B cell (primary cell): Measurements from ENCODE around the gene PTH1R. TPM values are rescaled to one million over a fixed set of nuclear protein-coding genes. Genes with fewer than 3 reads are reported as not detected.

ENCODE experiments used
- ATAC-seq: fragments of 200-7000 bp; cut with Tn5 transposase; one replicate; pipeline ENCODE4 v1.10.0; 2021; ENCODE audit warnings: low read depth, mild to moderate bottlenecking, moderate number of reproducible peaks, moderate library complexity
- CTCF ChIA-PET: fragments of 350-600 bp; sonication (Branson Sonifier 250); formaldehyde crosslinking; loops from one replicate; lab custom pipeline; 2021; ENCODE audit warnings: antibody characterized with exemption, inconsistent platforms; lab: Charles Lee
- POLR2A ChIA-PET: fragments of 350-600 bp; sonication (Branson Sonifier 250); formaldehyde crosslinking; loops from one replicate; lab custom pipeline; 2021; ENCODE audit warnings: antibody characterized with exemption; lab: Charles Lee
- DNase-seq: peaks from one replicate; pipeline ENCODE4 v3.0.0; 2013
- H2AFZ ChIP-seq: 2 replicates; pipeline ENCODE4 v1.6.1; 2012; ENCODE audit warnings: mild to moderate bottlenecking, low read depth, low read length; ENCODE audit not compliant: insufficient read depth, poor library complexity, severe bottlenecking
- H3K27ac ChIP-seq, 2 donors: 1 replicate in 1 of 2; 2 replicates in 1 of 2; pipeline ENCODE4 v1.5.1; 2012 to 2013; ENCODE audit warnings: low read length in 2 of 2, mild to moderate bottlenecking in 2 of 2, moderate library complexity in 1 of 2
- H3K27me3 ChIP-seq, 4 experiments: fragments of 200-600 bp in 1 of 4; sonication (generic) in 1 of 4; replicated peaks in 1 of 4; 1 replicate in 2 of 4; 2 replicates in 2 of 4; pipeline versions ENCODE4 v1.6.1 to v1.7.0; 2013 to 2016; ENCODE audit warnings: low read length in 3 of 4, mild to moderate bottlenecking in 2 of 4, mixed read lengths in 1 of 4, moderate library complexity in 1 of 4; ENCODE audit not compliant: insufficient read depth in 4 of 4, control insufficient read depth in 3 of 4; ENCODE audit errors: control extremely low read depth in 1 of 4
- H3K36me3 ChIP-seq, 2 experiments: replicated peaks in 1 of 2; 1 replicate in 1 of 2; 2 replicates in 1 of 2; pipeline versions ENCODE4 v1.6.1 to v1.7.1; 2013; ENCODE audit warnings: low read length in 1 of 2; ENCODE audit not compliant: insufficient read depth in 2 of 2, control insufficient read depth in 1 of 2; ENCODE audit errors: control extremely low read depth in 1 of 2, extremely low read depth in 1 of 2
- H3K4me1 ChIP-seq, 2 donors: fragments of 200-600 bp in 1 of 2; sonication (generic) in 1 of 2; 1 replicate in 1 of 2; 2 replicates in 1 of 2; pipeline versions ENCODE4 v1.5.1 to v1.6.1; 2013 to 2017; ENCODE audit warnings: low read length in 2 of 2; ENCODE audit not compliant: control insufficient read depth in 2 of 2, insufficient read depth in 2 of 2
- H3K4me2 ChIP-seq: replicated peaks from 2 replicates; pipeline ENCODE3; 2012; ENCODE audit warnings: mild to moderate bottlenecking, low read depth, low read length; ENCODE audit not compliant: poor library complexity, severe bottlenecking
- H3K4me3 ChIP-seq, 5 experiments: fragments of 200-600 bp in 1 of 5; sonication (generic) in 1 of 5; 1 replicate in 3 of 5; 2 replicates in 2 of 5; pipeline versions ENCODE4 v1.5.1 to v1.7.0; 2011 to 2016; ENCODE audit warnings: low read length in 4 of 5, mild to moderate bottlenecking in 4 of 5, low read depth in 2 of 5, control low read depth in 1 of 5, moderate library complexity in 1 of 5; ENCODE audit not compliant: insufficient read depth in 1 of 5; ENCODE audit errors: control extremely low read depth in 1 of 5, extremely low read depth in 1 of 5
- H3K79me2 ChIP-seq: fragments of 200-600 bp; sonication (generic); one replicate; pipeline ENCODE4 v1.6.0; 2016; ENCODE audit warnings: low read length; ENCODE audit not compliant: control insufficient read depth, insufficient read depth
- H3K9ac ChIP-seq: fragments of 200-600 bp; sonication (generic); 2 replicates; pipeline ENCODE4 v1.6.1; 2017; ENCODE audit warnings: mild to moderate bottlenecking, low read length, moderate library complexity
- H3K9me3 ChIP-seq, 3 donors: one replicate each; pipeline versions ENCODE4 v1.6.1 to v1.7.1; 2013; ENCODE audit warnings: low read length in 2 of 3; ENCODE audit not compliant: control insufficient read depth in 2 of 3, insufficient read depth in 1 of 3; ENCODE audit errors: control extremely low read depth in 1 of 3
- H4K20me1 ChIP-seq: 2 replicates; pipeline ENCODE4 v1.6.0; 2012; ENCODE audit warnings: mild to moderate bottlenecking, low read length; ENCODE audit not compliant: insufficient read depth, control insufficient read depth, poor library complexity, severe bottlenecking
- H3K27ac Mint-ChIP-seq: one replicate; pipeline ENCODE4 v1.8.0; 2021; ENCODE audit warnings: mixed read lengths
- H3K27me3 Mint-ChIP-seq: one replicate; pipeline ENCODE4 v1.8.0; 2021; ENCODE audit warnings: mixed read lengths
- H3K4me1 Mint-ChIP-seq: one replicate; pipeline ENCODE4 v1.8.0; 2021; ENCODE audit warnings: mixed read lengths
- H3K4me3 Mint-ChIP-seq: one replicate; pipeline ENCODE4 v1.8.0; 2021; ENCODE audit warnings: mixed read lengths
- H3K9me3 Mint-ChIP-seq: one replicate; pipeline ENCODE4 v1.8.0; 2022; ENCODE audit warnings: mixed read lengths; ENCODE audit not compliant: insufficient read depth
- EZH2 ChIP-seq: IDR thresholded peaks from 2 replicates; pipeline ENCODE4 v1.6.1; 2012; ENCODE audit warnings: borderline replicate concordance, low read depth, mild to moderate bottlenecking, moderate library complexity, low read length; ENCODE audit not compliant: insufficient read depth, poor library complexity, severe bottlenecking
- WGBS: methylation state at CpG from one replicate; pipeline ENCODE4 v1.1.5; 2013; ENCODE audit warnings: missing lambda C conversion rate; ENCODE audit not compliant: insufficient coverage; 5-methylcytosine and 5-hydroxymethylcytosine counted together
- intact Hi-C: fragments of 100-400 bp; cut with micrococcal nuclease; formaldehyde crosslinking; loops from one replicate; pipeline ENCODE4 v1.10.0; 2022
- polyA plus RNA-seq: library from polyadenylated mRNA; depleted of rRNA; stranded (reverse); fragments of >200 nt; gene quantifications from 2 replicates; pipeline ENCODE4 v1.2.3, GENCODE V29; 2012
- total RNA-seq, 2 donors: library from RNA; stranded (reverse); fragments of 120-200 nt in 1 of 2; gene quantifications; 1 replicate in 1 of 2; 2 replicates in 1 of 2; pipeline versions ENCODE4 v1.2.3 to v1.2.4, GENCODE V29; 2013 to 2022
- TF ChIP-seq, protein P1 (sequence below): fragments of 200-600 bp; IDR thresholded peaks from one replicate; pipeline ENCODE4 v1.8.0; 2022; ENCODE audit warnings: antibody characterized with exemption, mild to moderate bottlenecking

Gene PTH1R
- total and polyA plus RNA-seq, 2 donors (not counting 1 experiment from before 2014, with no cell fraction given), result not detected

DNA sequence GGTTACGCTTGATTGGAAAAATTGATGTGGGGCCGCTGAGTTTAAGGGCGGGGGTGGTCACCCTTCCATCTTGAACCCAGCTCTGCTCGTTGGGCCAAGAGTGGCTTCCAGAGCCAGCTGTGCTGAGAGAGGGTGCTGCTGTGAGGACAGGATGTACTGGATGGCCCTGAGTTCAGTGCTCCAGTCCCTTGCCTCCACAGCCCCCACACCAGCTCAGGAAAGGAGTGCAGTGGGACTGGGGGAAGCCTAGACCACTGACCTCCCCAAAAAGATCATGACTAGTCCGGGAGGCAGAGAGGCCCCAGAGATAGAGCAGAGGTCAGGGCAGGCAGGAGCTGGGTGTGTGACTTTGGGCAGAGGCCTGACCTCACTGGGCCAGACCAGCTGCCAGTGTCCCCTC, 4.0 kb upstream of the PTH1R start:
- H3K79me2 ChIP-seq, result no peaks in the 10 kb centered on the region
- TF ChIP-seq, protein P1, sequence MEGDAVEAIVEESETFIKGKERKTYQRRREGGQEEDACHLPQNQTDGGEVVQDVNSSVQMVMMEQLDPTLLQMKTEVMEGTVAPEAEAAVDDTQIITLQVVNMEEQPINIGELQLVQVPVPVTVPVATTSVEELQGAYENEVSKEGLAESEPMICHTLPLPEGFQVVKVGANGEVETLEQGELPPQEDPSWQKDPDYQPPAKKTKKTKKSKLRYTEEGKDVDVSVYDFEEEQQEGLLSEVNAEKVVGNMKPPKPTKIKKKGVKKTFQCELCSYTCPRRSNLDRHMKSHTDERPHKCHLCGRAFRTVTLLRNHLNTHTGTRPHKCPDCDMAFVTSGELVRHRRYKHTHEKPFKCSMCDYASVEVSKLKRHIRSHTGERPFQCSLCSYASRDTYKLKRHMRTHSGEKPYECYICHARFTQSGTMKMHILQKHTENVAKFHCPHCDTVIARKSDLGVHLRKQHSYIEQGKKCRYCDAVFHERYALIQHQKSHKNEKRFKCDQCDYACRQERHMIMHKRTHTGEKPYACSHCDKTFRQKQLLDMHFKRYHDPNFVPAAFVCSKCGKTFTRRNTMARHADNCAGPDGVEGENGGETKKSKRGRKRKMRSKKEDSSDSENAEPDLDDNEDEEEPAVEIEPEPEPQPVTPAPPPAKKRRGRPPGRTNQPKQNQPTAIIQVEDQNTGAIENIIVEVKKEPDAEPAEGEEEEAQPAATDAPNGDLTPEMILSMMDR, result no peak
- TF ChIP-seq EZH2, result no peak
- H3K36me3 ChIP-seq, result no peaks in the 10 kb centered on the region
- peaks cover 0 to 12% (median 2%) of the 10 kb centered on the region in 4 experiments for H3K27me3 ChIP-seq
- no peak overlapping the region for H2AFZ ChIP-seq
- 25% methylated on average over 3 of the region's 5 CpGs for WGBS
- peaks cover 16 to 20% of the 10 kb centered on the region in 2 donors for H3K4me1 ChIP-seq
- H4K20me1 ChIP-seq, result no peaks in the 10 kb centered on the region
- DNase-seq (no peak), ATAC-seq (no peak)
- H3K27ac ChIP-seq, result no peak overlapping the region
- peaks cover 17% of the 10 kb centered on the region for H3K4me1 Mint-ChIP-seq
- no peak overlapping the region for H3K4me3 ChIP-seq
- CTCF ChIA-PET, result interaction anchor here (0.9 to 1.7 kb wide), 2 partner anchors 26 to 126 kb away, joined by 3 to 5 read pairs; no protein-coding TSS in a partner anchor
- H3K27ac Mint-ChIP-seq, result no peak overlapping the region
- intact Hi-C loops, result no loop called here
- peaks cover 18% of the 10 kb centered on the region for H3K27me3 Mint-ChIP-seq
- H3K9ac ChIP-seq, result no peak overlapping the region
- H3K9me3 Mint-ChIP-seq, result no peaks in the 10 kb centered on the region
- POLR2A ChIA-PET, result no interaction called here
- H3K9me3 ChIP-seq, result no peaks in the 10 kb centered on the region
- peak overlapping the region; percentile 19 for H3K4me2 ChIP-seq
- H3K4me3 Mint-ChIP-seq, result no peak overlapping the region

DNA sequence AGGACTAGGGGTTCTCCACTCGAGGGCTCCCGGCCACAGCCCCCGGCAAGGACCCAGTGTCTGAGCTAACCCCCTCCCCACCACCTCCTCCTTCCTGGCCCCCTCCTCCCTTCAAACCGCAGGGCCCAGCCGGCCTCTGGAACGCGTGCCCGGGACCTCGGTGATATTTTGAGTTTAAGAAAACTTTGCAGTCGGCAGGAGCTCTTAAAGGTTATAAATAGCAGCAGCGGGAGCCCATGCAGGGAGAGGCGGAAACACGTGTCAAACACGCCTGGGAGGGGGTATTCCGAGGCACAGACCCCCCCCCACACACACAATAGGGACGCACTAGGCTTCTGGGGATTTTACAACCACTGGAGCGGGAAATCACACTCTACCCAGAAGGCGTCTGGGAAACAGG, 3.1 kb upstream of the PTH1R start:
- CTCF ChIA-PET, result interaction anchor here (1.7 kb wide), 1 partner anchor 125 kb away, joined by 5 read pairs; no protein-coding TSS in a partner anchor
- Histone ChIP-seq H3K4me3 (no peak overlapping the region), H3K4me2 (peak overlapping the region; percentile 21), H3K27ac (no peak overlapping the region), H3K9me3 (no peaks in the 10 kb centered on the region), H3K79me2 (no peaks in the 10 kb centered on the region), H3K4me1 (peaks cover 16 to 20% of the 10 kb centered on the region in 2 donors), H4K20me1 (no peaks in the 10 kb centered on the region), H3K36me3 (no peaks in the 10 kb centered on the region), H3K9ac (no peak overlapping the region), H3K27me3 (peaks cover 0 to 9% (median 2%) of the 10 kb centered on the region in 4 experiments), H2AFZ (peak overlapping the region; percentile 36)
- no peaks in the 10 kb centered on the region for H3K9me3 Mint-ChIP-seq
- H3K27me3 Mint-ChIP-seq, result peaks cover 20% of the 10 kb centered on the region
- ATAC-seq (no peak), DNase-seq (no peak)
- POLR2A ChIA-PET, result no interaction called here
- H3K4me3 Mint-ChIP-seq, result no peak overlapping the region
- H3K4me1 Mint-ChIP-seq, result peaks cover 17% of the 10 kb centered on the region
- no peak overlapping the region for H3K27ac Mint-ChIP-seq
- 20% methylated on average over 1 of the region's 18 CpGs for WGBS
- intact Hi-C loops, result no loop called here
- TF ChIP-seq, protein P1, result no peak
- no peak for TF ChIP-seq EZH2
